Tibial artery (tissue), 4 donors: Measurements from ENCODE around the gene KRTAP2-4.
"Not testable (repeated sequence)": the region's sequence is repeated elsewhere in the genome, so short reads cannot be mapped to it uniquely, and the experiment has no call there.

ENCODE experiments used
- DNase-seq, 2 donors: peaks; one replicate each; pipeline ENCODE4 v3.0.0-alpha.2; 2019
- H3K27ac ChIP-seq, 2 donors: fragments of 200-600 bp; sonication (generic) in 1 of 2; 1 replicate in 1 of 2; 2 replicates in 1 of 2; pipeline ENCODE4 v1.5.1; 2018 to 2019; ENCODE audit warnings: mild to moderate bottlenecking in 1 of 2
- H3K27me3 ChIP-seq, 2 donors: fragments of 200-600 bp; sonication (generic) in 1 of 2; one replicate each; pipeline versions ENCODE4 v1.5.1 to v1.6.0; 2016 to 2019
- H3K36me3 ChIP-seq, 3 donors: fragments of 200-600 bp; sonication (generic) in 2 of 3; one replicate each; pipeline ENCODE4 v1.5.1; 2016 to 2019; ENCODE audit warnings: mild to moderate bottlenecking in 2 of 3
- H3K4me1 ChIP-seq, 4 donors: fragments of 200-600 bp; sonication (generic) in 2 of 4; 1 replicate in 3 of 4; 2 replicates in 1 of 4; pipeline ENCODE4 v1.5.1; 2016 to 2019
- H3K4me3 ChIP-seq, 2 donors: fragments of 200-600 bp; sonication (generic) in 1 of 2; 1 replicate in 1 of 2; 2 replicates in 1 of 2; pipeline ENCODE4 v1.5.1; 2018 to 2019; ENCODE audit warnings: mild to moderate bottlenecking in 2 of 2
- H3K9me3 ChIP-seq, 3 donors: fragments of 200-600 bp; sonication (generic) in 1 of 3; one replicate each; pipeline ENCODE4 v1.5.1; 2016 to 2019
- intact Hi-C: fragments of 100-400 bp; cut with DNase I; formaldehyde crosslinking; loops from one replicate; pipeline ENCODE4 v1.15.0; 2023; ENCODE audit warnings: low total_unique reads
- TF ChIP-seq, protein P1 (sequence below), 2 experiments: fragments of 200-600 bp in 1 of 2; fragments of 450-650 bp in 1 of 2; IDR thresholded peaks; one replicate each; pipeline ENCODE4 v1.5.1; 2017 to 2019; ENCODE audit warnings: antibody characterized with exemption in 2 of 2, mild to moderate bottlenecking in 1 of 2, moderate library complexity in 1 of 2

KRTAP2-4 gene

DNA sequence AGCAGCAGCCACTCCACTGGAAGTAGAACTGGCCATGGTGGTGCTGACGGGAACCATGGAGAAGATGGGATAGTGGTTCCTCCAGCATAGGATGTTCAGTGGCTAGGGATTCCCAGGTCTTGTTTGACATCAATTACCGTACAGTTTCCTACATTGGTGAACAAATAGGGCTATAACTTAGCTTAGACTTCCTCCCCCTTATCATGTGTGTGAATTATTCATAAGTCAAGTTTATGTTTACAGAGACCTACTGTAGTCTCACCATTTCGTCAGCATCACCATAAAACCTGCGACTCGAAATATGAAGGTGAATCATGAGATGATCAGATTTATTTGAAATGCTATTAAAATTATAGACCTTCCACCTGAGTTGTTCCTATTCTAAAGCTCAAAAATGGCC, 6.9 kb downstream of the KRTAP2-4 start:
- intact Hi-C loops, result no loop called here
- TF ChIP-seq, protein P1, sequence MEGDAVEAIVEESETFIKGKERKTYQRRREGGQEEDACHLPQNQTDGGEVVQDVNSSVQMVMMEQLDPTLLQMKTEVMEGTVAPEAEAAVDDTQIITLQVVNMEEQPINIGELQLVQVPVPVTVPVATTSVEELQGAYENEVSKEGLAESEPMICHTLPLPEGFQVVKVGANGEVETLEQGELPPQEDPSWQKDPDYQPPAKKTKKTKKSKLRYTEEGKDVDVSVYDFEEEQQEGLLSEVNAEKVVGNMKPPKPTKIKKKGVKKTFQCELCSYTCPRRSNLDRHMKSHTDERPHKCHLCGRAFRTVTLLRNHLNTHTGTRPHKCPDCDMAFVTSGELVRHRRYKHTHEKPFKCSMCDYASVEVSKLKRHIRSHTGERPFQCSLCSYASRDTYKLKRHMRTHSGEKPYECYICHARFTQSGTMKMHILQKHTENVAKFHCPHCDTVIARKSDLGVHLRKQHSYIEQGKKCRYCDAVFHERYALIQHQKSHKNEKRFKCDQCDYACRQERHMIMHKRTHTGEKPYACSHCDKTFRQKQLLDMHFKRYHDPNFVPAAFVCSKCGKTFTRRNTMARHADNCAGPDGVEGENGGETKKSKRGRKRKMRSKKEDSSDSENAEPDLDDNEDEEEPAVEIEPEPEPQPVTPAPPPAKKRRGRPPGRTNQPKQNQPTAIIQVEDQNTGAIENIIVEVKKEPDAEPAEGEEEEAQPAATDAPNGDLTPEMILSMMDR (IDR thresholded peaks at IDR 0.05), result no peak
- Histone ChIP-seq H3K36me3 (no peaks in the 10 kb centered on the region), H3K9me3 (no peaks in the 10 kb centered on the region), H3K27me3 (no peaks in the 10 kb centered on the region), H3K27ac (no peak overlapping the region), H3K4me3 (no peak overlapping the region), H3K4me1 (peaks cover 0 to 34% (median 11%) of the 10 kb centered on the region in 4 donors)
- DNase-seq, result no peak

DNA sequence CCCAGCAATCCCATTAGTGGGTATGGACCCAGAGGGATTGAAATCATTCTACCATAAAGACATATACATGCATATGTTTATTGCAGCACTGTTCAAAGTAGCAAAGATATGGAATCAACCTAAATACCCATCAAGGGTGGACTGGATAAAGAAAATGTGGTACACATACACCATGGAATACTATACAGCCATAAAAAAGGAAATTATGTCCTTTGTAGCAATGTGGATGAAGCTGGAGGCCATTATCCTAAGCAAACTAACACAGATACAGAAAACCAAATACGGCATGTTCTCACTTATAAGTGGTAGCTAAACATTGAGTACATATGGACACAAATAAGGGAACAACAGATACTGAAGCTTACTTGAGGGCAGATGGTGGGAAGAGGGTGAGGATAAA, 8.1 kb downstream of the KRTAP2-4 start:
- no peak for DNase-seq
- no peak overlapping the region for H3K4me3 ChIP-seq
- H3K9me3 ChIP-seq, result no peaks in the 10 kb centered on the region
- no peaks in the 10 kb centered on the region for H3K27me3 ChIP-seq
- peaks cover 0 to 25% (median 11%) of the 10 kb centered on the region in 4 donors for H3K4me1 ChIP-seq
- no peaks in the 10 kb centered on the region for H3K36me3 ChIP-seq
- no peak overlapping the region for H3K27ac ChIP-seq
- intact Hi-C loops, result no loop called here
- TF ChIP-seq, protein P1 (IDR thresholded peaks at IDR 0.05), result no peak

- intact Hi-C loops, H3K4me3 ChIP-seq, H3K27ac ChIP-seq, H3K36me3 ChIP-seq, H3K9me3 ChIP-seq, DNase-seq, H3K27me3 ChIP-seq, H3K4me1 ChIP-seq: not testable (repeated sequence)
These were observed 10.5 kb downstream of the KRTAP2-4 start, which contains the start of gene KRTAP2-2 for GRCh38 chr17:41055130-41055529. TSS of gene KRTAP2-2 (minus strand) at chr17:41055230. CDS start at chr17:41055211, 19 bp downstream.

DNA sequence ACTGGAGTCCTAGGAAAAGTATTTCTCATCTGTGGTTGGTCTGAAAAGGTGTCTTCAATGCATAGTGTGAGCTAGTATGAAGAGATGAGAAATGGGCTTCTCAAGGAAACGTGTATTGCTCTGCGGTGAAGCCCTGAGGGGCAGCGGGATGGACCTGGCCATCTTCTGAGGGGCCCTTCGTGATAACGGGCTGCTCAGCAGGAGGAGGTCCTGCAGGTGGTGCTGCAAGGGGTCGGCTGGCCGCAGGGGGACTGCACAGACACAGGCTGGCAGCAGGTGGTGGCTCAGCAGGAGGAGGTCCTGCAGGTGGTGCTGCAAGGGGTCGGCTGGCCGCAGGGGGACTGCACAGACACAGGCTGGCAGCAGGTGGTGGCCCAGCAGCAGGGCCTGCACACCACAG, 11.1 kb downstream of the KRTAP2-4 start:
- H3K9me3 ChIP-seq, intact Hi-C loops, H3K4me3 ChIP-seq, H3K27ac ChIP-seq, H3K4me1 ChIP-seq, H3K36me3 ChIP-seq, DNase-seq, H3K27me3 ChIP-seq: not testable (repeated sequence)

- TF ChIP-seq, protein P1 (IDR thresholded peaks at IDR 0.05), result no peak
- intact Hi-C loops, result no loop called here
These were observed 11.7 kb downstream of the KRTAP2-4 start for GRCh38 chr17:41054025-41054424.

DNA sequence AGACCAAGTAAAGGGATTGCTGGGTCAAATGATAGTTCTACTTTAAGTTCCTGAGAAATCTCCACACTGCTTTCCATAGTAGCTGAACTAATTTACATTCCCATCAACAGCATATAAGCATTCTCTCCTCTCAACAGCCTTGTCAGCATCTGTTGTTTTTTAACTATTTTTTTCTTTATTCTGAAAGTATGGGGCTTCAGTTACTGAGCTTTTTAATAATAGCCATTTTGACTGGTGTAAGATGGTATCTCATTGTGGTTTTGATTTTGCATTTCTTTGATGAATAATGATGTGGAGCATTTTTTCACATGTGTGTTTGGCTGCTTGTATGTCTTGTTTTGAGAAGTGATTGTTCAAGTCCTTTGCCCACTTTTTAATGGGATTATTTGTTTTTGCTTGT, 13.1 kb downstream of the KRTAP2-4 start:
- DNase-seq, result no peak
- Histone ChIP-seq H3K27ac (no peak overlapping the region), H3K36me3 (no peaks in the 10 kb centered on the region), H3K4me3 (no peak overlapping the region), H3K27me3 (peaks cover 0 to 2% of the 10 kb centered on the region in 2 donors), H3K4me1 (no peaks in the 10 kb centered on the region), H3K9me3 (no peaks in the 10 kb centered on the region)
- intact Hi-C loops, result no loop called here
- TF ChIP-seq, protein P1 (IDR thresholded peaks at IDR 0.05), result no peak

More at GRCh38 chr17:41054025-41054424, 11.7 kb downstream of the KRTAP2-4 start:
- no peak overlapping the region for H3K27ac ChIP-seq
- no peaks in the 10 kb centered on the region for H3K9me3 ChIP-seq
- H3K4me3 ChIP-seq, result no peak overlapping the region
- DNase-seq, result no peak
- H3K36me3 ChIP-seq, result no peaks in the 10 kb centered on the region
- no peaks in the 10 kb centered on the region for H3K4me1 ChIP-seq
- no peaks in the 10 kb centered on the region for H3K27me3 ChIP-seq

- H3K4me3 ChIP-seq, result no peak overlapping the region
- no peak for DNase-seq
- H3K27ac ChIP-seq, result no peak overlapping the region
- no peaks in the 10 kb centered on the region for H3K36me3 ChIP-seq
- intact Hi-C loops, result no loop called here
- H3K27me3 ChIP-seq, result peaks cover 0 to 2% of the 10 kb centered on the region in 2 donors
- H3K4me1 ChIP-seq, result no peaks in the 10 kb centered on the region
- H3K9me3 ChIP-seq, result no peaks in the 10 kb centered on the region
- TF ChIP-seq, protein P1 (IDR thresholded peaks at IDR 0.05), result no peak
These were observed 16.6 kb downstream of the KRTAP2-4 start for GRCh38 chr17:41049110-41049509.
